ENCODE results near the gene CDIP1.

GRCh38 chr16:4550591-4550990 is 12.0 kb upstream of the CDIP1 start:
- TF ChIP-seq POLR2AphosphoS5 (IDR thresholded peaks at IDR 0.05; ENCODE audit: low read depth) (no peak), CTCF (conservative IDR thresholded peaks at IDR 0.05; ENCODE audit: low read depth in 2 of 2) (no peak), ETS1 (IDR thresholded peaks at IDR 0.05) (no peak), EZH2 (IDR thresholded peaks at IDR 0.05; ENCODE audit: low read depth, unreplicated experiment) (no peak)
